HG03135 (cell line): ENCODE measurements around the gene MATN1.

Source experiments
- ATAC-seq: cut with Tn5 transposase; IDR thresholded peaks from one replicate; pipeline ENCODE4 v1.9.1; 2021; ENCODE audit warnings: mild to moderate bottlenecking, moderate library complexity; ENCODE audit not compliant: unreplicated experiment

Gene MATN1

GRCh38 chr1:30758121-30758688 lies 34.8 kb upstream of the MATN1 start:
- ATAC-seq, result no peak

GRCh38 chr1:30757352-30758120 lies 34.2 kb upstream of the MATN1 start, which contains the start of gene LAPTM5:
LAPTM5 (minus strand) TSS chr1:30757774; CDS start chr1:30757745, 29 bp downstream.
- no peak for ATAC-seq

- ATAC-seq, result no peak
Measured at GRCh38 chr1:30756545-30757351, 33.4 kb upstream of the MATN1 start.

GRCh38 chr1:30756206-30756544 lies 32.8 kb upstream of the MATN1 start:
- no peak for ATAC-seq

- no peak for ATAC-seq
Measured at GRCh38 chr1:30755746-30756145, 32.4 kb upstream of the MATN1 start.

GRCh38 chr1:30755334-30755733 lies 31.9 kb upstream of the MATN1 start:
- no peak for ATAC-seq

- ATAC-seq, result peak; percentile 38
Measured at GRCh38 chr1:30754684-30755171, 31.3 kb upstream of the MATN1 start.

GRCh38 chr1:30753660-30754123 lies 30.3 kb upstream of the MATN1 start:
- ATAC-seq, result no peak

- ATAC-seq, result no peak
Measured at GRCh38 chr1:30753118-30753517, 29.7 kb upstream of the MATN1 start.

GRCh38 chr1:30752651-30752908 lies 29.2 kb upstream of the MATN1 start:
- no peak for ATAC-seq

- no peak for ATAC-seq
Measured at GRCh38 chr1:30751830-30752650, 28.7 kb upstream of the MATN1 start.

GRCh38 chr1:30750731-30751291 lies 27.4 kb upstream of the MATN1 start:
- ATAC-seq, result no peak

GRCh38 chr1:30749691-30750583 lies 26.6 kb upstream of the MATN1 start:
- ATAC-seq, result no peak

- no peak for ATAC-seq
Measured at GRCh38 chr1:30748699-30749401, 25.5 kb upstream of the MATN1 start.

- ATAC-seq, result no peak
Measured at GRCh38 chr1:30748098-30748698, 24.8 kb upstream of the MATN1 start.

GRCh38 chr1:30747033-30748008 lies 23.9 kb upstream of the MATN1 start:
- no peak for ATAC-seq

- ATAC-seq, result no peak
Measured at GRCh38 chr1:30746212-30747032, 23.0 kb upstream of the MATN1 start.
